ENCODE results near the gene KCND3.

Gene KCND3

DNA sequence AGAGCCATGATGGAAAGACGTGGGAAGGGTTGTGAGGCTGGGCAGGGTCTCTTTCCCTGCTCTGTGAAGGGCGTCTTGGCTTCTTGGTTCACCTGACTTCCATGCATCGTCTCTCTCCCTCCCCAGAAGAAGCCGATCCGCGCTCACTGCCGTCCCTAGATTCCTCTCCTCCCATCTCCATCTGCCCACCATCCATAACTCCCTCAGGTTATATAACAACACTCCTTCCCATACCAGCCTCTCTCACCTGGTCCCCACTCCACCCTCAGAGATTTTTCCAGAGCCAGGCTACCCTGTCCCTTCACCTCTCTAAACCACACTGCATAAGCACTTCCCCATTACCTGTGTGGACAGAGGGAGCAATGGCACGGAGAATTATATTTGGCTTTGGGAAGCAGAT is 6.0 kb downstream of the KCND3 start:
- H2AFZ ChIP-seq (ENCODE audit: low read length) = no peak overlapping the region
- no peaks in the 10 kb centered on the region for H3K79me1 ChIP-seq (ENCODE audit: low read depth, low read length)
- no peak for DNase-seq (ENCODE audit: low spot score)
- no peak overlapping the region for H3K27ac ChIP-seq (replicated peaks; ENCODE audit: low read length)
- H3K9ac ChIP-seq (ENCODE audit: low read depth, low read length, poor library complexity) = no peak overlapping the region
- no peak overlapping the region for H2AK5ac ChIP-seq (ENCODE audit: low read depth, low read length)
- no peak overlapping the region for H4K91ac ChIP-seq (ENCODE audit: low read depth, low read length, poor library complexity)
- no peak overlapping the region for H3K18ac ChIP-seq (ENCODE audit: low read length)
- no peak overlapping the region for H4K8ac ChIP-seq (ENCODE audit: low read depth, low read length)
- H3K4ac ChIP-seq (ENCODE audit: low read length) = no peak overlapping the region
- H2BK12ac ChIP-seq (ENCODE audit: low read length) = no peak overlapping the region
- H2BK15ac ChIP-seq (ENCODE audit: low read length) = no peak overlapping the region
- no peaks in the 10 kb centered on the region for H3K9me3 ChIP-seq (replicated peaks in 1 of 2; ENCODE audit: control insufficient read depth in 2 of 2, insufficient read depth in 1 of 2, low read depth in 1 of 2, low read length in 2 of 2)
- no peak overlapping the region for H2BK120ac ChIP-seq (ENCODE audit: low read depth, low read length)
- H3K4me1 ChIP-seq (ENCODE audit: control insufficient read depth in 2 of 2, insufficient read depth in 1 of 2, low read depth in 1 of 2, low read length in 2 of 2) = no peaks in the 10 kb centered on the region
- no CpG with 5 or more reads among the region's 8 CpGs for WGBS, 2 donors (ENCODE audit: extremely low coverage in 2 of 2, insufficient read length in 2 of 2, insufficient replicate concordance in 1 of 2)
- H3K27me3 ChIP-seq (ENCODE audit: control insufficient read depth in 3 of 3, insufficient read depth in 3 of 3, low read depth in 1 of 3, low read length in 3 of 3) = peaks cover 3 to 34% (median 13%) of the 10 kb centered on the region in 3 experiments
- no peak overlapping the region for H3K14ac ChIP-seq (ENCODE audit: low read length)
- no peak overlapping the region for H2BK5ac ChIP-seq (ENCODE audit: low read length)
- no peak overlapping the region for H3K23ac ChIP-seq (ENCODE audit: low read depth, low read length, poor library complexity)
- no peak overlapping the region for H3K4me3 ChIP-seq (ENCODE audit: low read length in 2 of 2)
- no peak overlapping the region for H3K4me2 ChIP-seq (ENCODE audit: insufficient read depth, low read length, poor library complexity, severe bottlenecking)
- H3K36me3 ChIP-seq (replicated peaks in 1 of 2; ENCODE audit: control insufficient read depth in 2 of 2, insufficient read depth in 2 of 2, low read length in 2 of 2) = no peaks in the 10 kb centered on the region

- Histone ChIP-seq H3K4me3 (ENCODE audit: low read length in 2 of 2) (no peak overlapping the region), H2BK120ac (ENCODE audit: low read depth, low read length) (no peak overlapping the region), H3K4ac (ENCODE audit: low read length) (no peak overlapping the region), H2BK5ac (ENCODE audit: low read length) (peak overlapping the region; percentile 25), H3K18ac (ENCODE audit: low read length) (no peak overlapping the region), H3K27me3 (ENCODE audit: control insufficient read depth in 3 of 3, insufficient read depth in 3 of 3, low read depth in 1 of 3, low read length in 3 of 3) (peaks cover 0 to 24% (median 2%) of the 10 kb centered on the region in 3 experiments), H3K36me3 (replicated peaks in 1 of 2; ENCODE audit: control insufficient read depth in 2 of 2, insufficient read depth in 2 of 2, low read length in 2 of 2) (no peaks in the 10 kb centered on the region), H4K8ac (ENCODE audit: low read depth, low read length) (no peak overlapping the region), H3K9ac (ENCODE audit: low read depth, low read length, poor library complexity) (no peak overlapping the region), H3K9me3 (replicated peaks in 1 of 2; ENCODE audit: control insufficient read depth in 2 of 2, insufficient read depth in 1 of 2, low read depth in 1 of 2, low read length in 2 of 2) (no peaks in the 10 kb centered on the region), H2BK12ac (ENCODE audit: low read length) (no peak overlapping the region), H2BK15ac (ENCODE audit: low read length) (no peak overlapping the region), H2AK5ac (ENCODE audit: low read depth, low read length) (no peak overlapping the region), H2AFZ (ENCODE audit: low read length) (no peak overlapping the region), H3K27ac (replicated peaks; ENCODE audit: low read length) (no peak overlapping the region), H3K4me2 (ENCODE audit: insufficient read depth, low read length, poor library complexity, severe bottlenecking) (no peak overlapping the region), H3K23ac (ENCODE audit: low read depth, low read length, poor library complexity) (peak overlapping the region; percentile 39), H4K91ac (ENCODE audit: low read depth, low read length, poor library complexity) (no peak overlapping the region), H3K4me1 (ENCODE audit: control insufficient read depth in 2 of 2, insufficient read depth in 1 of 2, low read depth in 1 of 2, low read length in 2 of 2) (no peaks in the 10 kb centered on the region), H3K14ac (ENCODE audit: low read length) (peak overlapping the region; percentile 66), H3K79me1 (ENCODE audit: low read depth, low read length) (no peaks in the 10 kb centered on the region)
- DNase-seq (ENCODE audit: low spot score) = no peak
- no CpG with 5 or more reads among the region's 28 CpGs for WGBS, 2 donors (ENCODE audit: extremely low coverage in 2 of 2, insufficient read length in 2 of 2, insufficient replicate concordance in 1 of 2)
Observed at GRCh38 chr1:111982428-111982827, 7.0 kb downstream of the KCND3 start.

- Histone ChIP-seq H3K4me1 (ENCODE audit: control insufficient read depth in 2 of 2, insufficient read depth in 1 of 2, low read depth in 1 of 2, low read length in 2 of 2) (no peaks in the 10 kb centered on the region), H3K4me3 (ENCODE audit: low read length in 2 of 2) (peak overlapping the region in 1 of 2 donors; percentile 15), H3K27ac (replicated peaks; ENCODE audit: low read length) (no peak overlapping the region), H3K9me3 (replicated peaks in 1 of 2; ENCODE audit: control insufficient read depth in 2 of 2, insufficient read depth in 1 of 2, low read depth in 1 of 2, low read length in 2 of 2) (no peaks in the 10 kb centered on the region), H4K91ac (ENCODE audit: low read depth, low read length, poor library complexity) (no peak overlapping the region), H4K8ac (ENCODE audit: low read depth, low read length) (no peak overlapping the region), H3K27me3 (ENCODE audit: control insufficient read depth in 3 of 3, insufficient read depth in 3 of 3, low read depth in 1 of 3, low read length in 3 of 3) (peaks cover 0 to 18% (median 0%) of the 10 kb centered on the region in 3 experiments), H2BK5ac (ENCODE audit: low read length) (peak overlapping the region; percentile 25), H3K18ac (ENCODE audit: low read length) (no peak overlapping the region), H3K36me3 (replicated peaks in 1 of 2; ENCODE audit: control insufficient read depth in 2 of 2, insufficient read depth in 2 of 2, low read length in 2 of 2) (no peaks in the 10 kb centered on the region), H3K23ac (ENCODE audit: low read depth, low read length, poor library complexity) (peak overlapping the region; percentile 39), H2AFZ (ENCODE audit: low read length) (no peak overlapping the region), H3K4me2 (ENCODE audit: insufficient read depth, low read length, poor library complexity, severe bottlenecking) (no peak overlapping the region), H2BK15ac (ENCODE audit: low read length) (no peak overlapping the region), H3K14ac (ENCODE audit: low read length) (no peak overlapping the region), H3K9ac (ENCODE audit: low read depth, low read length, poor library complexity) (no peak overlapping the region), H2BK12ac (ENCODE audit: low read length) (no peak overlapping the region), H3K4ac (ENCODE audit: low read length) (no peak overlapping the region), H3K79me1 (ENCODE audit: low read depth, low read length) (no peaks in the 10 kb centered on the region), H2BK120ac (ENCODE audit: low read depth, low read length) (no peak overlapping the region), H2AK5ac (ENCODE audit: low read depth, low read length) (no peak overlapping the region)
- no CpG with 5 or more reads among the region's 37 CpGs for WGBS, 2 donors (ENCODE audit: extremely low coverage in 2 of 2, insufficient read length in 2 of 2, insufficient replicate concordance in 1 of 2)
- DNase-seq (ENCODE audit: low spot score) = no peak
Observed at GRCh38 chr1:111981871-111982270, 7.6 kb downstream of the KCND3 start.

GRCh38 chr1:111981090-111981489 is 8.4 kb downstream of the KCND3 start:
- no peak overlapping the region for H2AK5ac ChIP-seq (ENCODE audit: low read depth, low read length)
- no peak overlapping the region for H3K9ac ChIP-seq (ENCODE audit: low read depth, low read length, poor library complexity)
- no peak overlapping the region for H2BK5ac ChIP-seq (ENCODE audit: low read length)
- no peak overlapping the region for H2BK120ac ChIP-seq (ENCODE audit: low read depth, low read length)
- H3K36me3 ChIP-seq (replicated peaks in 1 of 2; ENCODE audit: control insufficient read depth in 2 of 2, insufficient read depth in 2 of 2, low read length in 2 of 2) = no peaks in the 10 kb centered on the region
- H3K14ac ChIP-seq (ENCODE audit: low read length) = no peak overlapping the region
- no peak overlapping the region for H3K4me2 ChIP-seq (ENCODE audit: insufficient read depth, low read length, poor library complexity, severe bottlenecking)
- no peak overlapping the region for H4K91ac ChIP-seq (ENCODE audit: low read depth, low read length, poor library complexity)
- H2BK12ac ChIP-seq (ENCODE audit: low read length) = no peak overlapping the region
- WGBS, 2 donors (ENCODE audit: extremely low coverage in 2 of 2, insufficient read length in 2 of 2, insufficient replicate concordance in 1 of 2) = no CpG with 5 or more reads among the region's 7 CpGs
- H2BK15ac ChIP-seq (ENCODE audit: low read length) = no peak overlapping the region
- no peaks in the 10 kb centered on the region for H3K79me1 ChIP-seq (ENCODE audit: low read depth, low read length)
- DNase-seq (ENCODE audit: low spot score) = no peak
- no peak overlapping the region for H3K27ac ChIP-seq (replicated peaks; ENCODE audit: low read length)
- H3K4me1 ChIP-seq (ENCODE audit: control insufficient read depth in 2 of 2, insufficient read depth in 1 of 2, low read depth in 1 of 2, low read length in 2 of 2) = no peaks in the 10 kb centered on the region
- H3K23ac ChIP-seq (ENCODE audit: low read depth, low read length, poor library complexity) = no peak overlapping the region
- H3K4me3 ChIP-seq (ENCODE audit: low read length in 2 of 2) = no peak overlapping the region
- H3K27me3 ChIP-seq (ENCODE audit: control insufficient read depth in 3 of 3, insufficient read depth in 3 of 3, low read depth in 1 of 3, low read length in 3 of 3) = peaks cover 0 to 10% (median 0%) of the 10 kb centered on the region in 3 experiments
- no peak overlapping the region for H3K18ac ChIP-seq (ENCODE audit: low read length)
- H3K9me3 ChIP-seq (replicated peaks in 1 of 2; ENCODE audit: control insufficient read depth in 2 of 2, insufficient read depth in 1 of 2, low read depth in 1 of 2, low read length in 2 of 2) = no peaks in the 10 kb centered on the region
- no peak overlapping the region for H3K4ac ChIP-seq (ENCODE audit: low read length)
- H2AFZ ChIP-seq (ENCODE audit: low read length) = no peak overlapping the region
- H4K8ac ChIP-seq (ENCODE audit: low read depth, low read length) = no peak overlapping the region

Data from neuronal stem cell (in vitro differentiated cells).